ENCODE results near the gene ESYT2. TPM values are rescaled to one million over a fixed set of nuclear protein-coding genes. Genes with fewer than 3 reads are reported as not detected.

Gene ESYT2
- polyA plus RNA-seq, 1 of the 3 experiments (the other 2 are of a cell fraction): 34.2 TPM

DNA sequence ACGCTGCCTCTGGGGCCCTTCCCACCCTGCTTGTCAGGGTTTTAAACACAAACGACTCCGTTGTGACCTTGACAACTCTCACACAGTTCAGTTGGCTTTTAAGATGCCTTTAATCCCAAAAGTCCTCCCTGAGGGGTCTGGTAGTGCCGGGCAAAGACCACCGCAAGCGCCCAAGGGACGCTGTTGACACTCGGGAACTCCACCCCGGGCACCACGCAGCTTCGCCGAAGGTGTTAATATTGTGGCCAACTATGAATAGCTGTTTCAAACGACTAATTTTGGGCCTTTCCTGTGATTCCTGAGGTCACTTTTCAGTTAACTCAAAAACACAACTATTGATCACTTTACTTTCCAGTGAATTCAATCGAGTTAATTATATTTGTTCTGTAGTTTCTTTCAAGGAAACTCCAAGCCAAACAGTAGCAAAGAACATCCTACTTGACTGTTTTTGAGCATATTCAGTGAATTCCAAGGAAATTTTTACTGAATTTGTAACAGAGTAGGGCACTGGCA, 958 bp upstream of the ESYT2 start (continued):
- no peak for TF ChIP-seq FOSL2 (IDR thresholded peaks at IDR 0.05; ENCODE audit: borderline replicate concordance, low read depth)

GRCh38 chr7:158829021-158829341, 328 bp downstream of the ESYT2 start:
- CTCF ChIA-PET: interaction anchor here (1.0 to 1.3 kb wide), 3 partner anchors 14 to 148 kb away, joined by 3 to 6 read pairs (median 3); no protein-coding TSS in a partner anchor
- POLR2A ChIA-PET: interaction anchor here (0.9 to 1.9 kb wide), 3 partner anchors 124 to 333 kb away, joined by 4 to 13 read pairs (median 5); partner anchors contain the start of genes NCAPG2 and PTPRN2
- peaks cover 0 to 10% of the 10 kb centered on the region in 2 experiments for H3K36me3 ChIP-seq (replicated peaks in 1 of 2; ENCODE audit: control insufficient read depth in 1 of 2, insufficient read depth in 2 of 2, low read length in 1 of 2)

More at GRCh38 chr7:158829021-158829341, 328 bp downstream of the ESYT2 start:
- Histone ChIP-seq H3K4me3 (ENCODE audit: low read depth in 2 of 2, low read length in 1 of 2) (peak overlapping the region; percentile 78 to 82), H3F3A (replicated peaks; ENCODE audit: insufficient read depth) (peaks cover 6% of the 10 kb centered on the region), H4K20me1 (ENCODE audit: insufficient read depth) (peaks cover 7% of the 10 kb centered on the region), H3K27ac (ENCODE audit: low read depth in 2 of 2, low read length in 1 of 2) (peak overlapping the region; percentile 81 to 88), H3K27me3 (ENCODE audit: insufficient read depth) (no peaks in the 10 kb centered on the region), H3K9me3 (no peaks in the 10 kb centered on the region), H3K9me2 (no peaks in the 10 kb centered on the region), H3K4me2 (peak overlapping the region; percentile 91), H3K4me1 (ENCODE audit: control insufficient read depth in 1 of 2, insufficient read depth in 2 of 2, low read depth in 1 of 2, low read length in 1 of 2) (peaks cover 7 to 9% of the 10 kb centered on the region in 2 experiments; a peak in 3 of 4 replicates), H3K79me2 (ENCODE audit: insufficient read depth) (peaks cover 46% of the 10 kb centered on the region), H2AFZ (ENCODE audit: low read depth) (no peak overlapping the region), H3K9ac (peak overlapping the region; percentile 87)
- no peak for DNase-seq
- TF ChIP-seq POLR2AphosphoS5 (IDR thresholded peaks at IDR 0.05; ENCODE audit: low read depth, low read length) (no peak), JUND (IDR thresholded peaks at IDR 0.05) (no peak), RAD21 (IDR thresholded peaks at IDR 0.05; ENCODE audit: low read length) (peak; percentile 45), NFIC (IDR thresholded peaks at IDR 0.05; ENCODE audit: borderline replicate concordance) (no peak), EP300 (IDR thresholded peaks at IDR 0.05; ENCODE audit: borderline replicate concordance in 1 of 2, low read depth in 1 of 2, low read length in 1 of 2) (no peak), TCF12 (IDR thresholded peaks at IDR 0.05) (no peak), USF1 (IDR thresholded peaks at IDR 0.05; ENCODE audit: borderline replicate concordance, low read depth) (no peak), TAF1 (IDR thresholded peaks at IDR 0.05; ENCODE audit: borderline replicate concordance, low read depth, low read length) (no peak), MXI1 (IDR thresholded peaks at IDR 0.05; ENCODE audit: low read depth, low read length) (no peak; the same call in 1 of the 2 replicates), YY1 (IDR thresholded peaks at IDR 0.05; ENCODE audit: low read depth) (no peak), NRF1 (IDR thresholded peaks at IDR 0.05; ENCODE audit: low read depth, low read length) (peak; percentile 41), USF2 (IDR thresholded peaks at IDR 0.05; ENCODE audit: borderline replicate concordance, low read depth, low read length) (no peak), EZH2phosphoT487 (IDR thresholded peaks at IDR 0.05; ENCODE audit: borderline replicate concordance, low read depth) (no peak), ZBTB33 (IDR thresholded peaks at IDR 0.05; ENCODE audit: borderline replicate concordance, low read depth) (no peak)
- TF ChIP-seq, protein P1, sequence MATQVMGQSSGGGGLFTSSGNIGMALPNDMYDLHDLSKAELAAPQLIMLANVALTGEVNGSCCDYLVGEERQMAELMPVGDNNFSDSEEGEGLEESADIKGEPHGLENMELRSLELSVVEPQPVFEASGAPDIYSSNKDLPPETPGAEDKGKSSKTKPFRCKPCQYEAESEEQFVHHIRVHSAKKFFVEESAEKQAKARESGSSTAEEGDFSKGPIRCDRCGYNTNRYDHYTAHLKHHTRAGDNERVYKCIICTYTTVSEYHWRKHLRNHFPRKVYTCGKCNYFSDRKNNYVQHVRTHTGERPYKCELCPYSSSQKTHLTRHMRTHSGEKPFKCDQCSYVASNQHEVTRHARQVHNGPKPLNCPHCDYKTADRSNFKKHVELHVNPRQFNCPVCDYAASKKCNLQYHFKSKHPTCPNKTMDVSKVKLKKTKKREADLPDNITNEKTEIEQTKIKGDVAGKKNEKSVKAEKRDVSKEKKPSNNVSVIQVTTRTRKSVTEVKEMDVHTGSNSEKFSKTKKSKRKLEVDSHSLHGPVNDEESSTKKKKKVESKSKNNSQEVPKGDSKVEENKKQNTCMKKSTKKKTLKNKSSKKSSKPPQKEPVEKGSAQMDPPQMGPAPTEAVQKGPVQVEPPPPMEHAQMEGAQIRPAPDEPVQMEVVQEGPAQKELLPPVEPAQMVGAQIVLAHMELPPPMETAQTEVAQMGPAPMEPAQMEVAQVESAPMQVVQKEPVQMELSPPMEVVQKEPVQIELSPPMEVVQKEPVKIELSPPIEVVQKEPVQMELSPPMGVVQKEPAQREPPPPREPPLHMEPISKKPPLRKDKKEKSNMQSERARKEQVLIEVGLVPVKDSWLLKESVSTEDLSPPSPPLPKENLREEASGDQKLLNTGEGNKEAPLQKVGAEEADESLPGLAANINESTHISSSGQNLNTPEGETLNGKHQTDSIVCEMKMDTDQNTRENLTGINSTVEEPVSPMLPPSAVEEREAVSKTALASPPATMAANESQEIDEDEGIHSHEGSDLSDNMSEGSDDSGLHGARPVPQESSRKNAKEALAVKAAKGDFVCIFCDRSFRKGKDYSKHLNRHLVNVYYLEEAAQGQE (IDR thresholded peaks at IDR 0.05; ENCODE audit: low read depth, low read length): no peak
- TF ChIP-seq, protein P2, sequence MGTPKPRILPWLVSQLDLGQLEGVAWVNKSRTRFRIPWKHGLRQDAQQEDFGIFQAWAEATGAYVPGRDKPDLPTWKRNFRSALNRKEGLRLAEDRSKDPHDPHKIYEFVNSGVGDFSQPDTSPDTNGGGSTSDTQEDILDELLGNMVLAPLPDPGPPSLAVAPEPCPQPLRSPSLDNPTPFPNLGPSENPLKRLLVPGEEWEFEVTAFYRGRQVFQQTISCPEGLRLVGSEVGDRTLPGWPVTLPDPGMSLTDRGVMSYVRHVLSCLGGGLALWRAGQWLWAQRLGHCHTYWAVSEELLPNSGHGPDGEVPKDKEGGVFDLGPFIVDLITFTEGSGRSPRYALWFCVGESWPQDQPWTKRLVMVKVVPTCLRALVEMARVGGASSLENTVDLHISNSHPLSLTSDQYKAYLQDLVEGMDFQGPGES (IDR thresholded peaks at IDR 0.05; ENCODE audit: low read depth, low read length): no peak
- 0% methylated on average over 1 of the region's 38 CpGs for WGBS (ENCODE audit: low lambda C conversion rate)

Measured in SK-N-SH (cell line).